Activated T-cell treated with anti-CD3 and anti-CD28 coated beads for 4 hours (primary cell): ENCODE measurements around the gene CD8A.
A peak's percentile ranks its signal among the peaks of the same experiment; 100 is the strongest.
"Not testable (repeated sequence)": the region's sequence is repeated elsewhere in the genome, so short reads cannot be mapped to it uniquely, and the experiment has no call there.

Experiments
- DNase-seq: peaks from one replicate; pipeline ENCODE4 v3.0.0-alpha.2; 2020

CD8A gene

GRCh38 chr2:86775338-86775737, 15.4 kb downstream of the CD8A start:
- no peak for DNase-seq

GRCh38 chr2:86774862-86775261, 15.9 kb downstream of the CD8A start:
- DNase-seq, result no peak

- DNase-seq, result no peak
These were observed 18.1 kb downstream of the CD8A start for GRCh38 chr2:86772611-86773010.

GRCh38 chr2:86770816-86771301, 19.9 kb downstream of the CD8A start:
- DNase-seq, result no peak

GRCh38 chr2:86769838-86770237, 20.9 kb downstream of the CD8A start:
- no peak for DNase-seq

GRCh38 chr2:86768189-86768949, 22.3 kb downstream of the CD8A start:
- no peak for DNase-seq

GRCh38 chr2:86765310-86765695, 25.4 kb downstream of the CD8A start:
- DNase-seq, result no peak

GRCh38 chr2:86764661-86765309, 25.9 kb downstream of the CD8A start:
- DNase-seq, result peak; percentile 40

GRCh38 chr2:86760371-86760770, 30.3 kb downstream of the CD8A start:
- no peak for DNase-seq

- DNase-seq, result no peak
These were observed 32.3 kb downstream of the CD8A start for GRCh38 chr2:86758405-86758804.

GRCh38 chr2:86753606-86754005, 37.1 kb downstream of the CD8A start:
- no peak for DNase-seq

- no peak for DNase-seq
These were observed 37.8 kb downstream of the CD8A start for GRCh38 chr2:86752934-86753333.

GRCh38 chr2:86751778-86752177, 38.9 kb downstream of the CD8A start:
- no peak for DNase-seq

GRCh38 chr2:86750240-86750839, 40.4 kb downstream of the CD8A start:
- no peak for DNase-seq

GRCh38 chr2:86747711-86748639, 42.7 kb downstream of the CD8A start:
- no peak for DNase-seq

GRCh38 chr2:86746939-86747338, 43.8 kb downstream of the CD8A start:
- no peak for DNase-seq

- DNase-seq, result no peak
These were observed 46.6 kb downstream of the CD8A start for GRCh38 chr2:86744152-86744551.

- DNase-seq, result not testable (repeated sequence)
These were observed 48.7 kb downstream of the CD8A start for GRCh38 chr2:86741889-86742498.

GRCh38 chr2:86739889-86740288, 50.8 kb downstream of the CD8A start:
- DNase-seq, result not testable (repeated sequence)

GRCh38 chr2:86739485-86739884, 51.2 kb downstream of the CD8A start:
- not testable (repeated sequence) for DNase-seq

GRCh38 chr2:86734896-86735295, 55.8 kb downstream of the CD8A start:
- not testable (repeated sequence) for DNase-seq
